HL-60 (cell line): ENCODE data around the gene GALNT5.

Experiments used
- DNase-seq, 2 experiments: peaks; one replicate each; pipeline ENCODE4 v3.0.0-alpha.2; 2010 to 2020; ENCODE audit warnings: low read depth in 1 of 2, low spot score in 1 of 2
- H3K27ac ChIP-seq: fragments of 250-450 bp; sonication (Bioruptor Pico); replicated peaks from 2 replicates; pipeline ENCODE4 v1.5.1; 2020; ENCODE audit warnings: mild to moderate bottlenecking, moderate library complexity
- H3K27me3 ChIP-seq: fragments of 250-450 bp; sonication (Bioruptor Pico); 2 replicates; pipeline ENCODE4 v1.5.1; 2021; ENCODE audit warnings: mild to moderate bottlenecking, moderate library complexity; ENCODE audit not compliant: insufficient read depth, poor library complexity, severe bottlenecking
- H3K4me3 ChIP-seq: replicated peaks from 2 replicates; pipeline ENCODE4 v1.5.1; 2011; ENCODE audit warnings: mild to moderate bottlenecking, control low read depth, low read length; ENCODE audit not compliant: insufficient read depth
- GABPA ChIP-seq: IDR thresholded peaks from 2 replicates; pipeline ENCODE4 v1.6.1; 2012; ENCODE audit warnings: low read depth
- POLR2AphosphoS5 ChIP-seq: IDR thresholded peaks from 2 replicates; pipeline ENCODE4 v1.6.1; 2012; ENCODE audit warnings: low read depth
- SPI1 ChIP-seq: IDR thresholded peaks from 2 replicates; pipeline ENCODE4 v1.6.1; 2012; ENCODE audit warnings: low read depth, mild to moderate bottlenecking, borderline replicate concordance
- long read RNA-seq: library from polyadenylated mRNA; unstranded; transcript quantifications from one replicate; pipeline ENCODE4 v2.0.0, GENCODE V29; 2020
- TF ChIP-seq, protein P1 (sequence below): IDR thresholded peaks from 2 replicates; pipeline ENCODE4 v1.6.1; 2012; ENCODE audit warnings: low read depth; ENCODE audit not compliant: insufficient replicate concordance
- TF ChIP-seq, protein P2 (sequence below): IDR thresholded peaks from one replicate; pipeline ENCODE4 v1.5.1; 2011; ENCODE audit warnings: low read length, control low read depth, inconsistent platforms; ENCODE audit not compliant: insufficient read depth

Gene GALNT5, protein sequence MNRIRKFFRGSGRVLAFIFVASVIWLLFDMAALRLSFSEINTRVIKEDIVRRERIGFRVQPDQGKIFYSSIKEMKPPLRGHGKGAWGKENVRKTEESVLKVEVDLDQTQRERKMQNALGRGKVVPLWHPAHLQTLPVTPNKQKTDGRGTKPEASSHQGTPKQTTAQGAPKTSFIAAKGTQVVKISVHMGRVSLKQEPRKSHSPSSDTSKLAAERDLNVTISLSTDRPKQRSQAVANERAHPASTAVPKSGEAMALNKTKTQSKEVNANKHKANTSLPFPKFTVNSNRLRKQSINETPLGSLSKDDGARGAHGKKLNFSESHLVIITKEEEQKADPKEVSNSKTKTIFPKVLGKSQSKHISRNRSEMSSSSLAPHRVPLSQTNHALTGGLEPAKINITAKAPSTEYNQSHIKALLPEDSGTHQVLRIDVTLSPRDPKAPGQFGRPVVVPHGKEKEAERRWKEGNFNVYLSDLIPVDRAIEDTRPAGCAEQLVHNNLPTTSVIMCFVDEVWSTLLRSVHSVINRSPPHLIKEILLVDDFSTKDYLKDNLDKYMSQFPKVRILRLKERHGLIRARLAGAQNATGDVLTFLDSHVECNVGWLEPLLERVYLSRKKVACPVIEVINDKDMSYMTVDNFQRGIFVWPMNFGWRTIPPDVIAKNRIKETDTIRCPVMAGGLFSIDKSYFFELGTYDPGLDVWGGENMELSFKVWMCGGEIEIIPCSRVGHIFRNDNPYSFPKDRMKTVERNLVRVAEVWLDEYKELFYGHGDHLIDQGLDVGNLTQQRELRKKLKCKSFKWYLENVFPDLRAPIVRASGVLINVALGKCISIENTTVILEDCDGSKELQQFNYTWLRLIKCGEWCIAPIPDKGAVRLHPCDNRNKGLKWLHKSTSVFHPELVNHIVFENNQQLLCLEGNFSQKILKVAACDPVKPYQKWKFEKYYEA
- long read RNA-seq: 0 reads

DNA sequence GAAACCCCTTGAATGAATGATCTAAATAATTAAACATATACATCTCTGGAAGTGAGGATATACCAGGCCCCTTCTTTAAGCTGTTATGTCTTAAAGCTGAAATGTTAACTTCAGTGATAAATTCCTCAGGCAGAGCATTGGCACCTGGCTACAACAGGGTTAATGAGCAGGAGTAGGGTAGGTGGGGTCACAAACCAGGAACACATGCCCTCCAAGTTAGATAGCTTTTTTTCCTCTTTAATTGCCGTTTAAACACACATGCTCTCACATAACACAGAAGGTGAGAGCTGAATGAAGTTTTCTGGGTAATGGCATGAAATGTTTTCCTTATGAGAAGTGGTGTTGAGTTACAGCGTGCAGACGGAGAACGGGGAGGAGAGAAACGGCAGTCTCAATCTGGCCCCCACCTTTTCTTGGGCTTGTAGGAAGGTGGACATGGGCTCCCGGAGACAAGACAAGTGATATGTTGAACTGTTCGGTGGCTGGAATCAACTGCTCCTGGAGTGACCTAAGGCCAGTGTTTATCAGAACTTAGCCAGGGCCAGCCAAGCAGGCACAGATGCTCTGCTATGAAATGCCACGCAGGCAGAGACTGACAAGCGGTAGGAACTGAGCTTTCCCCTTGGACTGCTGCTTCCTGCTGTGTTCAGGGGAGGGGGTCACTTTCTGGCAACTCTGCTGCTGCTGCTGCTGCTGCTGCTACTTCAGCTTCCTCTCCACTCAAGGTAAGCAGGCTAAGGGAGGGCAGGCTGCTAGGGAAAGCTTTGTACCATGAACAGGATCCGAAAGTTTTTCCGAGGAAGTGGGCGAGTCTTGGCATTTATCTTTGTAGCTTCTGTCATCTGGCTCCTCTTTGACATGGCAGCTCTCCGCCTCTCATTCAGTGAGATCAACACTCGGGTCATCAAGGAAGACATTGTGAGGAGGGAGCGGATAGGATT, at the start of gene GALNT5:
Gene GALNT5 (plus strand): TSS at position 394 of the 941 bp plus-strand sequence. CDS start 378 bp downstream, at position 772.
- no peaks in the 10 kb centered on the region for H3K27me3 ChIP-seq
- no peak within 1 kb of the TSS for H3K4me3 ChIP-seq
- no peak within 1 kb of the TSS for H3K27ac ChIP-seq
- no peak for DNase-seq
- TF ChIP-seq SPI1 (no peak), POLR2AphosphoS5 (no peak), GABPA (no peak)
- TF ChIP-seq, protein P1, sequence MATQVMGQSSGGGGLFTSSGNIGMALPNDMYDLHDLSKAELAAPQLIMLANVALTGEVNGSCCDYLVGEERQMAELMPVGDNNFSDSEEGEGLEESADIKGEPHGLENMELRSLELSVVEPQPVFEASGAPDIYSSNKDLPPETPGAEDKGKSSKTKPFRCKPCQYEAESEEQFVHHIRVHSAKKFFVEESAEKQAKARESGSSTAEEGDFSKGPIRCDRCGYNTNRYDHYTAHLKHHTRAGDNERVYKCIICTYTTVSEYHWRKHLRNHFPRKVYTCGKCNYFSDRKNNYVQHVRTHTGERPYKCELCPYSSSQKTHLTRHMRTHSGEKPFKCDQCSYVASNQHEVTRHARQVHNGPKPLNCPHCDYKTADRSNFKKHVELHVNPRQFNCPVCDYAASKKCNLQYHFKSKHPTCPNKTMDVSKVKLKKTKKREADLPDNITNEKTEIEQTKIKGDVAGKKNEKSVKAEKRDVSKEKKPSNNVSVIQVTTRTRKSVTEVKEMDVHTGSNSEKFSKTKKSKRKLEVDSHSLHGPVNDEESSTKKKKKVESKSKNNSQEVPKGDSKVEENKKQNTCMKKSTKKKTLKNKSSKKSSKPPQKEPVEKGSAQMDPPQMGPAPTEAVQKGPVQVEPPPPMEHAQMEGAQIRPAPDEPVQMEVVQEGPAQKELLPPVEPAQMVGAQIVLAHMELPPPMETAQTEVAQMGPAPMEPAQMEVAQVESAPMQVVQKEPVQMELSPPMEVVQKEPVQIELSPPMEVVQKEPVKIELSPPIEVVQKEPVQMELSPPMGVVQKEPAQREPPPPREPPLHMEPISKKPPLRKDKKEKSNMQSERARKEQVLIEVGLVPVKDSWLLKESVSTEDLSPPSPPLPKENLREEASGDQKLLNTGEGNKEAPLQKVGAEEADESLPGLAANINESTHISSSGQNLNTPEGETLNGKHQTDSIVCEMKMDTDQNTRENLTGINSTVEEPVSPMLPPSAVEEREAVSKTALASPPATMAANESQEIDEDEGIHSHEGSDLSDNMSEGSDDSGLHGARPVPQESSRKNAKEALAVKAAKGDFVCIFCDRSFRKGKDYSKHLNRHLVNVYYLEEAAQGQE: no peak
- TF ChIP-seq, protein P2, sequence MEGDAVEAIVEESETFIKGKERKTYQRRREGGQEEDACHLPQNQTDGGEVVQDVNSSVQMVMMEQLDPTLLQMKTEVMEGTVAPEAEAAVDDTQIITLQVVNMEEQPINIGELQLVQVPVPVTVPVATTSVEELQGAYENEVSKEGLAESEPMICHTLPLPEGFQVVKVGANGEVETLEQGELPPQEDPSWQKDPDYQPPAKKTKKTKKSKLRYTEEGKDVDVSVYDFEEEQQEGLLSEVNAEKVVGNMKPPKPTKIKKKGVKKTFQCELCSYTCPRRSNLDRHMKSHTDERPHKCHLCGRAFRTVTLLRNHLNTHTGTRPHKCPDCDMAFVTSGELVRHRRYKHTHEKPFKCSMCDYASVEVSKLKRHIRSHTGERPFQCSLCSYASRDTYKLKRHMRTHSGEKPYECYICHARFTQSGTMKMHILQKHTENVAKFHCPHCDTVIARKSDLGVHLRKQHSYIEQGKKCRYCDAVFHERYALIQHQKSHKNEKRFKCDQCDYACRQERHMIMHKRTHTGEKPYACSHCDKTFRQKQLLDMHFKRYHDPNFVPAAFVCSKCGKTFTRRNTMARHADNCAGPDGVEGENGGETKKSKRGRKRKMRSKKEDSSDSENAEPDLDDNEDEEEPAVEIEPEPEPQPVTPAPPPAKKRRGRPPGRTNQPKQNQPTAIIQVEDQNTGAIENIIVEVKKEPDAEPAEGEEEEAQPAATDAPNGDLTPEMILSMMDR: no peak

DNA sequence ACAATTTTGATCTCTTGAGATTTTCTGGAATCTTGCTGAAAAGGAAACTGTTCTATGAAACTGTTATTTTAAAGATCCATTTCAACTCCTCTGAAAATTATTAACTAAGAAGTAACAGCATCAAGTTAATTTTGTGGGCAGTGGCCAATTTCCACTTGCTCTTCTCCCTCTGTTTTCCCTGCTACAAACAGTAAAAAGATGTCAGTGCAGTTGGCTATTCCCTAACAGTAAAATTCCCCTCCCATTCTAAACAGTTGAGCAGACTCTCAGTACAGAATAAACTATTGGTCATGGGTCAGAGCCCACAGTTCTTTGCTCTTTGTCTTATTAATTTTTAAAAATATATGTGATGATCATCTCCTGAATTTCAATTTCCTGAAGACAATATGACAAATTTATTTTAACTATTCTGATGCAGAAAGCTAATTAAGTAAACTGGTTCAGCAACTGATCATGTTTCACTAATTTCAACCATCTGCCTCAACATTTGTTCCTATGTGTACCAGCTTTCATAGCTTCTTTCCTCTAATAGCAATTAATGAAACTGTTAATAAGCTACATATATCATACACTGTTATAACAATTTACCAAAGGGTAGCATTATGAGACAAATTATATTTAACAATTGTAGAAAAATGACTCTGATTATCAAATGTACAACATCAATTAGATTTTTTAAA, 41.1 kb upstream of the GALNT5 start:
- no peak for DNase-seq
- no peak for TF ChIP-seq GABPA
- TF ChIP-seq SPI1: no peak
- TF ChIP-seq, protein P2: no peak
- Histone ChIP-seq H3K27me3 (no peaks in the 10 kb centered on the region), H3K4me3 (no peak overlapping the region), H3K27ac (no peak overlapping the region)

DNA sequence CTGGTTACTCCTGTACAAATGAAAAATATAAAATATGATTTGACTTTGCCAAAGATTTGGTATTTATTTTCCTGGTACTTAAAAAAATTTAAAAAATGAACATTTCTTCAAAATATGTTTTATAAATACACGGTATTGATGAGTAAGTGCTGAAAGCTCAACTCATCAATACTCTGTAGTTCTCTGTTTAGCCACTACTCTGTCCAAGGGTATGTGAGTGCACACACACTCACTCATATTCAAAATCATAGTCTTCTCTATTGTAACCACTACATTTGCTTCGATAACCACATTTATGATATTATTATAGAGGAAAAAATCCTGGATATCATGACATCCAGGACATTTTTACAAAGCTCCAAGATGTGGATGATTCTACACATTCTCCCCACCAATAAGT, 40.1 kb upstream of the GALNT5 start:
- Histone ChIP-seq H3K27ac (no peak overlapping the region), H3K27me3 (no peaks in the 10 kb centered on the region), H3K4me3 (no peak overlapping the region)
- DNase-seq: no peak
- TF ChIP-seq, protein P2: no peak
- TF ChIP-seq, protein P1: no peak
- TF ChIP-seq SPI1 (no peak), POLR2AphosphoS5 (no peak), GABPA (no peak)
